ENCODE measurements around the gene DGKG.

Gene DGKG

GRCh38 chr3:186315581-186316354 lies 46.3 kb downstream of the DGKG start:
- DNase-seq (ENCODE audit: low read depth in 1 of 2, low spot score in 1 of 2) = no peak
- Histone ChIP-seq H3K4me3 (replicated peaks; ENCODE audit: insufficient read depth, low read length) (no peak overlapping the region), H3K27me3 (ENCODE audit: insufficient read depth, poor library complexity, severe bottlenecking) (no peaks in the 10 kb centered on the region), H3K27ac (replicated peaks) (no peak overlapping the region)
- no peak for TF ChIP-seq SPI1 (IDR thresholded peaks at IDR 0.05; ENCODE audit: borderline replicate concordance, low read depth)

- Histone ChIP-seq H3K27ac (replicated peaks) (no peak overlapping the region), H3K4me3 (replicated peaks; ENCODE audit: insufficient read depth, low read length) (no peak overlapping the region), H3K27me3 (ENCODE audit: insufficient read depth, poor library complexity, severe bottlenecking) (no peaks in the 10 kb centered on the region)
- TF ChIP-seq REST (IDR thresholded peaks at IDR 0.05; ENCODE audit: insufficient replicate concordance, low read depth) = no peak
- TF ChIP-seq SPI1 (IDR thresholded peaks at IDR 0.05; ENCODE audit: borderline replicate concordance, low read depth) = no peak
- TF ChIP-seq CTCF (IDR thresholded peaks at IDR 0.05; ENCODE audit: insufficient read depth, low read length) = no peak
- TF ChIP-seq GABPA (IDR thresholded peaks at IDR 0.05; ENCODE audit: low read depth) = no peak
- no peak for TF ChIP-seq POLR2AphosphoS5 (IDR thresholded peaks at IDR 0.05; ENCODE audit: low read depth)
- DNase-seq (ENCODE audit: low read depth in 1 of 2, low spot score in 1 of 2) = no peak
These were observed 47.1 kb downstream of the DGKG start for GRCh38 chr3:186314896-186315295.

GRCh38 chr3:186311441-186311840 lies 50.6 kb downstream of the DGKG start:
- no peak overlapping the region for H3K27ac ChIP-seq (replicated peaks)
- no peak overlapping the region for H3K4me3 ChIP-seq (replicated peaks; ENCODE audit: insufficient read depth, low read length)
- no peak for DNase-seq (ENCODE audit: low read depth in 1 of 2, low spot score in 1 of 2)
- no peaks in the 10 kb centered on the region for H3K27me3 ChIP-seq (ENCODE audit: insufficient read depth, poor library complexity, severe bottlenecking)
- TF ChIP-seq POLR2AphosphoS5 (IDR thresholded peaks at IDR 0.05; ENCODE audit: low read depth) = no peak
- TF ChIP-seq REST (IDR thresholded peaks at IDR 0.05; ENCODE audit: insufficient replicate concordance, low read depth) = no peak
- no peak for TF ChIP-seq SPI1 (IDR thresholded peaks at IDR 0.05; ENCODE audit: borderline replicate concordance, low read depth)
- TF ChIP-seq CTCF (IDR thresholded peaks at IDR 0.05; ENCODE audit: insufficient read depth, low read length) = no peak
- TF ChIP-seq GABPA (IDR thresholded peaks at IDR 0.05; ENCODE audit: low read depth) = no peak

- DNase-seq (ENCODE audit: low read depth in 1 of 2, low spot score in 1 of 2) = no peak
- no peak for TF ChIP-seq CTCF (IDR thresholded peaks at IDR 0.05; ENCODE audit: insufficient read depth, low read length)
- no peak for TF ChIP-seq REST (IDR thresholded peaks at IDR 0.05; ENCODE audit: insufficient replicate concordance, low read depth)
- no peak for TF ChIP-seq SPI1 (IDR thresholded peaks at IDR 0.05; ENCODE audit: borderline replicate concordance, low read depth)
- no peak for TF ChIP-seq POLR2AphosphoS5 (IDR thresholded peaks at IDR 0.05; ENCODE audit: low read depth)
- no peak for TF ChIP-seq GABPA (IDR thresholded peaks at IDR 0.05; ENCODE audit: low read depth)
- no peaks in the 10 kb centered on the region for H3K27me3 ChIP-seq (ENCODE audit: insufficient read depth, poor library complexity, severe bottlenecking)
- H3K4me3 ChIP-seq (replicated peaks; ENCODE audit: insufficient read depth, low read length) = no peak overlapping the region
- H3K27ac ChIP-seq (replicated peaks) = no peak overlapping the region
These were observed 53.5 kb downstream of the DGKG start for GRCh38 chr3:186308549-186308948.

Measured in HL-60 (cell line).